Heart right ventricle (tissue), 16 donors: ENCODE data around the gene ELAVL4. TPM values are rescaled to one million over a fixed set of nuclear protein-coding genes. Genes with fewer than 3 reads are reported as not detected.

Experiments used
- ATAC-seq, 8 donors: fragments of 200-7000 bp; cut with Tn5 transposase; one replicate each; pipeline ENCODE4 v1.9.1; 2020; ENCODE audit warnings: mild to moderate bottlenecking in 8 of 8, moderate library complexity in 8 of 8, moderate number of reproducible peaks in 1 of 8
- DNase-seq, 2 donors: peaks; one replicate each; pipeline ENCODE4 v3.0.0-alpha.2; 2020
- H3K27ac ChIP-seq, 10 donors: fragments of 200-600 bp; sonication (generic) in 2 of 10; one replicate each; pipeline versions ENCODE4 v1.5.0 to v1.8.0; 2020 to 2022; ENCODE audit warnings: mild to moderate bottlenecking in 3 of 10
- H3K27me3 ChIP-seq, 7 donors: fragments of 200-600 bp; one replicate each; pipeline ENCODE4 v1.8.0; 2021 to 2022; ENCODE audit warnings: mild to moderate bottlenecking in 2 of 7
- H3K36me3 ChIP-seq, 9 donors: fragments of 200-600 bp; sonication (generic) in 1 of 9; one replicate each; pipeline versions ENCODE4 v1.5.0 to v1.8.0; 2020 to 2022; ENCODE audit warnings: mild to moderate bottlenecking in 2 of 9
- H3K4me1 ChIP-seq, 9 donors: fragments of 200-600 bp; sonication (generic) in 1 of 9; one replicate each; pipeline versions ENCODE4 v1.5.0 to v1.8.0; 2020 to 2022; ENCODE audit warnings: mild to moderate bottlenecking in 4 of 9
- H3K4me3 ChIP-seq, 10 donors: fragments of 200-600 bp; sonication (generic) in 2 of 10; one replicate each; pipeline versions ENCODE4 v1.5.0 to v1.8.0; 2020 to 2022; ENCODE audit warnings: mild to moderate bottlenecking in 7 of 10, moderate library complexity in 2 of 10
- H3K9me3 ChIP-seq, 11 donors: fragments of 200-600 bp in 10 of 11; sonication (generic) in 2 of 11; one replicate each; pipeline versions ENCODE4 v1.5.0 to v1.8.0; 2013 to 2022; ENCODE audit warnings: mild to moderate bottlenecking in 2 of 11, control low read depth in 1 of 11, moderate library complexity in 1 of 11
- WGBS, 2 donors: extraction: QIAGEN DNeasy Blood & Tissue Kit; methylation state at CpG; one replicate each; pipeline ENCODE4 v1.1.7; 2013; ENCODE audit warnings: inconsistent platforms in 1 of 2; 5-methylcytosine and 5-hydroxymethylcytosine counted together
- intact Hi-C, 10 donors: fragments of 100-400 bp; cut with DNase I; formaldehyde crosslinking; loops; one replicate each; pipeline versions ENCODE4 v1.11.1 to v1.14.2; 2022
- polyA plus RNA-seq, 2 donors: library from polyadenylated mRNA; stranded (reverse); fragments of 200-250 nt; gene quantifications; one replicate each; pipeline ENCODE4 v1.2.3, GENCODE V29; 2013
- total RNA-seq, 10 donors: library from RNA; stranded (reverse); fragmentation: NEBNext Ultra II Directional in 3 of 10; extraction: Animal tissue kit (Norgen Biotek cat#: 25700) in 3 of 10; gene quantifications; one replicate each; pipeline versions ENCODE4 v1.2.1 to v1.2.4, GENCODE V29; 2021 to 2023
- TF ChIP-seq, protein P1 (sequence below), 9 donors: fragments of 200-600 bp; sonication (generic) in 2 of 9; IDR thresholded peaks; one replicate each; pipeline versions ENCODE4 v1.5.0 to v1.8.0; 2021 to 2022; ENCODE audit warnings: antibody characterized with exemption in 9 of 9, mild to moderate bottlenecking in 5 of 9, moderate library complexity in 1 of 9
- donor health status: Arrhythmogenic right ventricular cardiomyopathy.
- donor health status: ischemic (EF 13 %, LVEDD 7.1; RV severe dilation, severe dysfunction).
- donor health status: healthy with polysubstance abuse.
- donor health status: DM: no; HTN: yes; CAD: no.
- donor health status: DM: no; HTN: no; CAD: no.
- donor health status: ischemic (EF 25% LVEDD 6.9; RV normal size, moderate dysfunction).
- donor health status: ischemic (EF 25% LVEDD 5.7; RV mildly dilated, moderate dysfunction).
- donor health status: healthy.
- donor health status: DM: yes; HTN: yes; CAD: no.
- donor health status: Ischemic cardiomyopathy.
- donor health status: ischemic (EF 35%, LVEDD 5.7; RV mildly dilated, moderate dysfunction).
- donor health status: nonischemic (EF 11% LVEDD 7.7; RV severe dilation, severe dysfunction).
- donor health status: DM: yes; HTN: yes; CAD: no.
- donor health status: PGD.
- donor health status: ischemic (EF 29% LVEDD 5.4; RV normal size, mild dysfunction).
- donor health status: nonischemic (EF 23%, LVEDD 6.1; RV moderate dilation, normal function).

Gene ELAVL4
- total and polyA plus RNA-seq, 12 donors: 0.03 to 0.49 (median 0.09) TPM; not detected in 9

GRCh38 chr1:50228871-50229384 lies 120.2 kb downstream of the ELAVL4 start:
- ATAC-seq: no peak
- TF ChIP-seq, protein P1, sequence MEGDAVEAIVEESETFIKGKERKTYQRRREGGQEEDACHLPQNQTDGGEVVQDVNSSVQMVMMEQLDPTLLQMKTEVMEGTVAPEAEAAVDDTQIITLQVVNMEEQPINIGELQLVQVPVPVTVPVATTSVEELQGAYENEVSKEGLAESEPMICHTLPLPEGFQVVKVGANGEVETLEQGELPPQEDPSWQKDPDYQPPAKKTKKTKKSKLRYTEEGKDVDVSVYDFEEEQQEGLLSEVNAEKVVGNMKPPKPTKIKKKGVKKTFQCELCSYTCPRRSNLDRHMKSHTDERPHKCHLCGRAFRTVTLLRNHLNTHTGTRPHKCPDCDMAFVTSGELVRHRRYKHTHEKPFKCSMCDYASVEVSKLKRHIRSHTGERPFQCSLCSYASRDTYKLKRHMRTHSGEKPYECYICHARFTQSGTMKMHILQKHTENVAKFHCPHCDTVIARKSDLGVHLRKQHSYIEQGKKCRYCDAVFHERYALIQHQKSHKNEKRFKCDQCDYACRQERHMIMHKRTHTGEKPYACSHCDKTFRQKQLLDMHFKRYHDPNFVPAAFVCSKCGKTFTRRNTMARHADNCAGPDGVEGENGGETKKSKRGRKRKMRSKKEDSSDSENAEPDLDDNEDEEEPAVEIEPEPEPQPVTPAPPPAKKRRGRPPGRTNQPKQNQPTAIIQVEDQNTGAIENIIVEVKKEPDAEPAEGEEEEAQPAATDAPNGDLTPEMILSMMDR (IDR thresholded peaks at IDR 0.05): no peak
- DNase-seq: no peak
- 52 to 61% methylated on average over 4 of the region's 4 CpGs for WGBS, 2 donors
- intact Hi-C loops: no loop called here
- peaks cover 0 to 28% (median 0%) of the 10 kb centered on the region in 11 donors for H3K9me3 ChIP-seq
- no peak overlapping the region for H3K27ac ChIP-seq
- no peaks in the 10 kb centered on the region for H3K4me1 ChIP-seq
- no peak overlapping the region for H3K4me3 ChIP-seq
- H3K36me3 ChIP-seq: no peaks in the 10 kb centered on the region
- H3K27me3 ChIP-seq: no peaks in the 10 kb centered on the region

DNA sequence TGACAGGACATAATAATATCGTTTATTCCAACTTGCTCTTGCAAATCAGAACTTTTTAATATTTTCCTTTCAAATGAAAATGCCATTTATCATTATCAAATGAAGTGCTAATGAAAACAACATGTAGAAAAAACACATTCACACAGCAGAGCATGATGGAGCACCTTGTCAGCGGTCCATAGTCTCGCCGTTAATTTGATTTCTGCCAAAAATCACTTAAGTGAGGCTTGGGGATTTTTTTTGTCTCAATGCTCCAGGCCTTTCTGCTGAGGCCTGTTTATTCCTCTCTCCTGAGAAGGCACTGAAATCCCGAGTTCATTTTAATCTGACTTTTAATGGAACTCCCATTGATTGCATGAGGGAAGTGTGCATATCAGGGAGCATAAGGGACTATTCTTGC lies 122.5 kb downstream of the ELAVL4 start:
- H3K27ac ChIP-seq: no peak overlapping the region
- no peaks in the 10 kb centered on the region for H3K4me1 ChIP-seq
- TF ChIP-seq, protein P1 (IDR thresholded peaks at IDR 0.05): no peak
- H3K9me3 ChIP-seq: peaks cover 0 to 10% (median 0%) of the 10 kb centered on the region in 11 donors
- intact Hi-C loops: no loop called here
- H3K27me3 ChIP-seq: no peaks in the 10 kb centered on the region
- ATAC-seq: no peak
- H3K4me3 ChIP-seq: no peak overlapping the region
- H3K36me3 ChIP-seq: no peaks in the 10 kb centered on the region
- no peak for DNase-seq
- 64 to 70% methylated on average over 5 of the region's 5 CpGs for WGBS, 2 donors

DNA sequence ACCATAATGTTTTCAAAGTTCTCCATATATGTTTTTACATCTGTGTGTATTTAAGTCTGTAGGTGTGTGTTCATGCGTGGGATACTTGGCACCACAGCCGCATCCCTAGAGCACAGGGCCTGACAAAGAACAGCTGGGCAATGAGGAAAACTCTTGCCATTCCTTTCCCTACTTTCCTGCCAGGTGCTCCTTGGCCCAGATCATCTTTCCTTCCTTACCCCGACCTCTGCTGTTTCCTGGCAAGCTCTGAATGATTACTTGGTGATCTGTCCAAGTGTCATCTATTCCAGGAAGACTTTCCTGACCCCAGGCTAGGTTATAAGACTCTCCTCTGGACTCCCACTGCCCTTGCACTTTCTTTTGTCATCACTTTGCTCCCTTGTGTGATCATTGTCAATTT lies 123.6 kb downstream of the ELAVL4 start:
- intact Hi-C loops: no loop called here
- no peak overlapping the region for H3K27ac ChIP-seq
- H3K4me1 ChIP-seq: no peaks in the 10 kb centered on the region
- no peak overlapping the region for H3K4me3 ChIP-seq
- WGBS, 2 donors: 41 to 47% methylated on average over 3 of the region's 3 CpGs
- TF ChIP-seq, protein P1 (IDR thresholded peaks at IDR 0.05): no peak
- H3K27me3 ChIP-seq: no peaks in the 10 kb centered on the region
- DNase-seq (no peak), ATAC-seq (no peak)
- no peaks in the 10 kb centered on the region for H3K36me3 ChIP-seq
- H3K9me3 ChIP-seq: no peaks in the 10 kb centered on the region

- TF ChIP-seq, protein P1 (IDR thresholded peaks at IDR 0.05): no peak
- Histone ChIP-seq H3K27ac (no peak overlapping the region), H3K36me3 (no peaks in the 10 kb centered on the region), H3K27me3 (no peaks in the 10 kb centered on the region), H3K4me1 (no peaks in the 10 kb centered on the region), H3K4me3 (no peak overlapping the region), H3K9me3 (peaks cover 0 to 8% (median 0%) of the 10 kb centered on the region in 11 donors)
- intact Hi-C loops: no loop called here
- WGBS, 2 donors: 69 to 74% methylated on average over 3 of the region's 3 CpGs
- no peak for ATAC-seq
- no peak for DNase-seq
Measured at GRCh38 chr1:50236656-50237055, 127.9 kb downstream of the ELAVL4 start.
